ENCODE results near the gene AEBP2. TPM values are rescaled to one million over a fixed set of nuclear protein-coding genes. Genes with fewer than 3 reads are reported as not detected.
"Not testable (repeated sequence)": the region's sequence is repeated elsewhere in the genome, so short reads cannot be mapped to it uniquely, and the experiment has no call there.

The AEBP2 gene
- total RNA-seq, 2 donors from 2014 or later: 44.0 to 54.8 TPM

DNA sequence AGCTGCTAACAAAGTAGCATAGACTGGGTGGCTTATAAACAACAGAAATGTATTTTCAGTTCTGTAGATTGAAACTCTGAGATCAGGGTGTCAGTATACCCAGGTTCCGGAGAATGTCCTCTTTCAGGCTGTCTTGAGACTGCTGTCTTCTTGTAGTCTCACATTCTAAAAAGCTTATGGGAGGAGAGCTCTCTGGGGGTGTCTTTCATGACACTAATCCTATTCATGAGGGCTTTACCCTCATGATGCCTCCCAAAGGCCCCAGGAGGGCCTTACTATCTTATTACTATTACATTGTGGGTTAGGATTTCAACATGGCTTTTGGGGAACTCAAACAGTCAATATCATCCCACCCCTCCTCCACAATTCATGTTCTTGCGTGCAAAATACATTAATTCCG is 94.3 kb downstream of the AEBP2 start:
- DNase-seq (ENCODE audit: low spot score): no peak
- intact Hi-C loops (cut with DNase I): no loop called here

DNA sequence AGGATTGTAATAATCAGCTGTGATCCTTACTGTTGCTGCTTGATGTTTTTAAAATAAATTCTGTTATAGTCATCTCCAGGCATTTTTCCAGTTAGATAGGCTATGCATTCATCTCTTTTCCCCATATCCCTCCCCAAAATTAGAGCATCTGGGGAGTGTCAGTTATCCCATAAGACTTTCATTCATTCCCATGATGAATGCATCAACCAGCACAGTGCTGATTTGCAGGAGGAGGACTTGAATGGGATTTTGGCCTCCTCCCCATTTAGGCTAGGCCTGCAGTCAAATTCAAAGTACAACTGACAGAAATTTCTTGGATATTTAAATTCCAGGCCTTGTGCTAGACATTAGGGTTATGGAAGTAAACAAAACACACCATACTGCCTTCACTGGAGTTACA is 99.8 kb downstream of the AEBP2 start:
- intact Hi-C loops (cut with DNase I): no loop called here
- DNase-seq (ENCODE audit: low spot score): no peak

DNA sequence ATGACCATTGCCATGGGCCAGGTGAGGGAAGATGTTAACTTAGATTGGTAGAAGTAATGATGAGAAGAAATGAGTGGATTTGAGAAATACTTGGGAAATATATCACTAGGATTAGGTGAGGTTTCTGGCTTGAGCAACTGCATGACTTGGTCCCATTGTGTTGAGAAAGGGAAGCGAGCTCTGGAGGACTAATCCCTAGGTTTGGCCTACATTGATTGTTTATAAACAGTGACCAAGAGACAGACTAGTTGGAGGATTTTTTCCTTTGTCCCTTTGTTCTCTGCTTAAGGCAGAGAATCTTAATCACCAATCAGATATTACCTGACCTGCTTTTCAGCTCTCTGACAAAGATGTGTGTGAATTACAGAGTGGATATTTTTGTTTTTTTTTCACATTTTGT is 100.5 kb downstream of the AEBP2 start:
- DNase-seq (ENCODE audit: low spot score): no peak
- intact Hi-C loops (cut with DNase I): no loop called here

DNA sequence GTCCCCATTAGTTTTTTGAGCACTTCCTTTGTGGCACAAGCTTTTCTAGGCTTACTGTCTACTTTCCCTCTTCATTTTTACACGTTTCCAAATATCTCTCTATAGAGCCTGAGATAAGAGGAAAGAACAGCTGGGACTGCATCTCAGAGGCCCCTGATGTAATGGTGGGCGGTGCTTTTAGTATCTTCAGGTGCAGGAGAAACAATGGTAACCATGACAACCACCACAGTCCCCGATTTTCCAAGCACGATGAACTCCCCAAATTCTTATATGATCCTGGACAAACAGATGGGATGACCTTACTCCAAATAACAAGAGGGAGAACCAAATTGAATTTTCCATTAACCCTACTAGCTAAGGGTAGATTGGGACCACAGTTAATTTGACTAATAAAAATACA is 103.3 kb downstream of the AEBP2 start:
- no peak for DNase-seq (ENCODE audit: low spot score)
- intact Hi-C loops (cut with DNase I): no loop called here

DNA sequence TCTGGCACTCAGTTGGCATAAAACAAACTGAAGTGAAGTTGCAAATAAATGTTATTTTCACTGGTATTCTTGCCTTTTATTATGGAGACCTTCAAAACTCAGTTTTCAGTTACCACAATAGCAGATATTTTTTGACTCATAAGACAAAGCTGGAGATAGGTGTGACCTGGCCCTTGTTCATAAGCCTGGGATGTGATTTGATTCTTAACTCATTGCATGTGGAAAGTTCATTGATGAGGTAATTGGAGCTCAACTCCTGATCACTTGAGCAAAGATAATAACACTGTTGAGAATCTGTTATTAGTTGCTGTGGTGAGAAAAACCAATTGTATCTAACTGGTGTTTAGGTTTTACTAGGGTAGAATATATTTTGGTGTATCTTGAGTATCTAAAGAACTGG is 105.1 kb downstream of the AEBP2 start:
- intact Hi-C loops (cut with DNase I): no loop called here
- no peak for DNase-seq (ENCODE audit: low spot score)

DNA sequence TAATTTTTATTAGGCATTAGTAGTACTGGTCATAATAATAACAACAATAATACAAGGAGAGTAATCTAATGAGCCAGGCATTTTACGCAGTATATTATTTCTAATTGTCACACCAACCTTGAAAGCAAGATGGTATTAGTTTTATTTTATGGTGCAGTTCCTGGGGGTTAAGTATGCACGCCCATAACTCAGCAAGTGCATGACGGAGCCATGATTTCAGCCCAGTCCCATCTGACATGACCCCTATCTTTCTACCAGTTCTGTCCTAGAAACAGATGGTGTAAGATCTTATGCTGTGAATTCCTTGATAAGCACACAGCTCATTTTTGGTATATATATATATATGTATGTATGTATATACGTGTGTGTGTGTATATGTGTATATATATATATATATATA is 106.0 kb downstream of the AEBP2 start:
- intact Hi-C loops (cut with DNase I): no loop called here
- DNase-seq (ENCODE audit: low spot score): no peak

DNA sequence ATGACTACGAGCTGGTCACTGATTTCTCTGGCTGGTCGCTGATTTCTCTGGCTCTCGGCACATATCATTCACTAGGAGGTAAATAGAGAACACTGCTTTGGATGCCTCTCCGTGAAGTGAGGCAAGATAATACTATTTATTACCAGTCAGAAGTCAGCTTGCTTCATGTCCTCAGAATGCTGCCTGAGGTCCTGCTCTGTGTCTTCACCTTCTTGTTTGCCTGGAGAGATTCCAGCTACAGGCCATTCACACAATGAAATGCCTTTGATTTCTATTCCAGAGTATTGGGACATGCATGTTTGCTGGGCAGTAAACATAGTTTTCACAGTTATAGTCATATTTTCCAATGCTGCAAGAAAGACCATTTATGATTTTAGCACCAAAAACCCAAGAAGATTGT is 106.7 kb downstream of the AEBP2 start:
- DNase-seq (ENCODE audit: low spot score): no peak
- intact Hi-C loops (cut with DNase I): no loop called here

DNA sequence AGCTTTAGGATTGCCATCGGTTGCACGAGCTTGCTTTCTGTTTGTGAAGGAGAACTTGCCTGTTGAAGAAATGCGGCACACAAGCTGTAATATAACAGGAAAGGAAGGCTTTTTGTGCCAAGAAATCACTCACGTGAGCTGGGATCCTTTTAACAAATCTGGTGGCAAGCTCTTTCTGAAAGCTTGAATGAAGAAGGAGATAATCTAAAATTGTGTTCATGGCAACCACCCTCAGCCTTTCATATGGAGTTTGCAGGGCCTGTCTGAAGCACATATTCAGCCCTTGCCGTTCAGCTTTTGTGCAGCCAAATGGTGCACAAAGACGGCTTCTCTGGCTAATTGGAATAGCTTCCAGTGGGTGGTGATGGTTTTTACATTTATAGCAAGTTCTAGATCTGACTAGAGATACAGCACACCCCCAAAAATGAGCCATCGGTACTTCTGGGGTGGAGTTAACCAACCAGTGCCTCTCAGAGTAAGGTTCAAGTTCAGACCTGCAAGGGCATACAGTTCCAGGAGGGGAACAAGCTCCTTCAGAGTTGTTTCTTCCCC is 107.4 kb downstream of the AEBP2 start:
- intact Hi-C loops (cut with DNase I): no loop called here
- no peak for DNase-seq (ENCODE audit: low spot score)

DNA sequence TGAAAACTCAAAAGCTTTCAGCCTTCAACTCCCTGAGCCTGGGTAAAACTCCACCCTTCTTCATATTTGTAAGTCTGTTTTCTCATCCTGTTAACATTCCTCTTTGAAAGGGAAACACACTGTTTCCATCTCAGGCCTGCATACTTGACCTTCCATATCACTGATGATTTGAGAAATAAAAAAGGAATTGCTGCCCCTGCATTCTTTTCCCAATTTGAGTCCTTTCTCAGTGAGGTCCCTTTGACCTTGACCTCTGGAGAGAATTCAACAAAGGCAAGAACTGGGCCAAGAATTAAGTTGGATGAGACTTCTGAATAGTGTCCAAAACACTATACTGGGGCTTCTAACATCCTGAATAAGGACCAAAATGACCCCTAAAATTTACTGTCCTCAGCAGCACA is 108.0 kb downstream of the AEBP2 start:
- no peak for DNase-seq (ENCODE audit: low spot score)
- intact Hi-C loops (cut with DNase I): no loop called here

DNA sequence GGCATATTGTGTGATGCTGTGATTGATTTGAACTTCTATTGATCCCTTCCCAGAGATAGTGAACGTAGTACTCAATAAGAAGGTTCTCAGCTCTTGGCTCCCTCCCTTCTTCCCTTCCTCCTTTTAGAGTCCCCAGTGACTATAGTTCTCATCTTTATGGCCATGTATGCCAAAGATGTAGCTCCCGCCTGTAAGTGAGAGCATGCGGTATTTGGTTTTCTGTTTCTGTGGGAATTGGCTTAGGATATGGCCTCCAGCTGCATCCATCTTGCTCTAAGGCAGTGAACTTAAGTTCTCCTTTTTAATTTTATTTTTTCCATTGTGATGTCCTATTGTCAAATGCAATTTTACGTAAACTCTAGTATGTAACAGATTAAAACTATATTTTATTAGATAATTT is 109.5 kb downstream of the AEBP2 start:
- intact Hi-C loops (cut with DNase I): no loop called here
- no peak for DNase-seq (ENCODE audit: low spot score)

DNA sequence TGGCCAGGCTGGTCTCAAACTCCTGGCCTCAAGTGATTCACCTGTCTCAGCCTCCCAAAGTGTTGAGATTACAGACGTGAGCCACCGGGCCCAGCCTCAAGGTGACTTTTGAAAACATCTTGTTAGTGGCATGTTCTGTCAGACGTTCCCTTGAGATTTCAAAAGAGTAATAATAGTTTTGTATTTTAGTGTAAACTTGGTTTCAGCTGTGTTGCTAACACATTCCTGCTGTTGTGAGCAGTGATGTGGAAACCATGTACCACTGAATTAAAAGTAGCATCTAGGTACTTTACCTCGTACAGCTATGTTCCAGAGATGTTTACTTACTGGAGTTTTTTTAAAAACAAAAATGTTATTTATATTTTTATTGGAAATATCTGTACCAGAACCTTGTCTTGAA is 111.3 kb downstream of the AEBP2 start:
- intact Hi-C loops (cut with DNase I): no loop called here
- DNase-seq (ENCODE audit: low spot score): no peak

DNA sequence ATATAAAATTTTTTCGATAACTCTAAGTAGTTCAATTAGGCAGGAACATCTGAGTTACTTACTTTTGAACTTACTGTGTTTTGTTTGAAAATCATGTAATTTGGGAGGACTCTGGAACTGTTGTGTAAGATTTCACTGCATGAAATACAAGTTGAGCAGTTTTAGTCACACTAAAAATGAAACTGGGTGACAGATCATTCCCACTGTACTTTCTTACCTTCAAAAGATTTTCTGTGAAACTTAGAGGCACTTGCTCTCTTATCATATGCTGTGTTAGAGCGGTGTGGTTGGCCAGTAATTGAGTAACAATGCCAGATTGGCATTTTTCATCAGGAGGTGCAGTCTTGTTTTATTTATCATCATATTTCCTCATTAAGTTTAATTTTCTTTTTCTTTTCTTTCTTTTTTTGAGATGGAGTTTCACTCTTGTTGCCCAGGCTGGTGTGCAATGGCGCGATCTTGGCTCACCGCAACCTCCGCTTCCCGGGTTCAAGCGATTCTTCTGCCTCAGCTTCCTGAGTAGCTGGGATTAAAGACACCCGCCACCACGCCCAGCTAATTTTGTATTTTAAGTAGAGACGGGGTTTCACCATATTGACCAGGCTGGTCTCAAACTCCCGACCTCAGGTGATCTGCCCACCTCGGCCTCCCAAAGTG is 113.3 kb downstream of the AEBP2 start:
- intact Hi-C loops (cut with DNase I); DNase-seq (ENCODE audit: low spot score): not testable (repeated sequence)

DNA sequence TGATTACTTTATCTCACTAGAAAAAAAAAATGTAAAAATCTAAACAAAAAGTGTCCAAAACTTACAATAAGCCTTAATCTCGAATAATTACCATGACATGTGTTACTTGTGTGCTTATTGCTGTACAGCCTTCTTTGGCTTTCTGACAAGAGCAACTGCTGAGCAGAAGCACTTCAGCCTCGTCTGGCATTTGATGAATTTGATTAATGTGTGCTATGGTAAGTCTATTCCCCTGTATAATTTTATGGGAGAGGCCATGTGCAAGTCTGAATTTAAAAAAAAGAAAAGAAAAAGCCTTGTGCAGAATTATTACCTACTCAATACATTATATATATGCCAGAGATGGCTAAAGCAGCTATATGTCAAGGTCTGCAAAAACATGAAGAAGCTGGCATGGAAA is 113.9 kb downstream of the AEBP2 start:
- no peak for DNase-seq (ENCODE audit: low spot score)
- intact Hi-C loops (cut with DNase I): no loop called here

DNA sequence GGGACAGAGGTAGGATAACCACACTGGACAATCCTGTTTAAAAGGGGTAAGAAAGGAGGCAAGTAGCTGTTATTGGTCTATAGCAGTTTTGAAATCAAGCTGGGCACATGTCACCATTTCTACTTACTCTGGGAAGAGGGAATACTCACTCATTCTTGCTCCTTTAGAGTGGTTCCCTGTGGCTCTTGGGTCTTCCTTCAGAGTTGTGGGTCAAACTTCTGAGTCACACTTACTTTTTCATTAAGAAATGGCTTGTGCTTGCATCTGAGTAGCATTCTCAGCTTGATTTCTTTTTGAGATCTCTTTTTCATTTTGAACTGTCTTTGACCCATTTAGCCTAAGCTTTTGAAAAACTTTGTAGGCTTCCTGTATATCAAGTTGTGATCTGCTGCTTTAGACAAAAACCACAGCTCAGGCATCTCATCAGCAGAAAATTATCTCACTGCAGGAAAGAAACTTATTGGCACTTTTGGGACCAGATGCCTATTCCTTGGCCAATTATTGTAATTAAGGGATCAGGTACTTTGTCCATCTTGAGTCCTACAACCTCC is 122.2 kb downstream of the AEBP2 start:
- no peak for DNase-seq (ENCODE audit: low spot score)
- intact Hi-C loops (cut with DNase I): no loop called here
